K562 (cell line): ENCODE data around the gene ADAT1. TPM values are rescaled to one million over a fixed set of nuclear protein-coding genes. Genes with fewer than 3 reads are reported as not detected.
A peak's percentile ranks its signal among the peaks of the same experiment; 100 is the strongest.

Experiments used
- ASH1L ChIP-seq: fragments of 450-650 bp; IDR thresholded peaks from 2 replicates; pipeline ENCODE4 v1.6.1; 2018; ENCODE audit warnings: borderline replicate concordance, mild to moderate bottlenecking, low read depth; ENCODE audit not compliant: partially characterized antibody
- CHD2 ChIP-seq: IDR thresholded peaks from 2 replicates; pipeline ENCODE4 v1.6.1; 2011; ENCODE audit warnings: low read depth, low read length
- GATA2 ChIP-seq: sonication (generic); formaldehyde crosslinking; IDR thresholded peaks from 2 replicates; pipeline ENCODE4 v1.4.0; 2020; ENCODE audit warnings: mild to moderate bottlenecking, missing genetic modification reagents
- HEY1 ChIP-seq: fragments of 250-450 bp; sonication (Bioruptor Pico); IDR thresholded peaks from 2 replicates; pipeline ENCODE4 v1.5.0; 2020; ENCODE audit warnings: mild to moderate bottlenecking, moderate library complexity, borderline replicate concordance
- KAT7 ChIP-seq: sonication (generic); formaldehyde crosslinking; IDR thresholded peaks from 2 replicates; pipeline ENCODE4 v1.8.0; 2022; ENCODE audit warnings: missing genetic modification reagents, mild to moderate bottlenecking, borderline replicate concordance
- MAX ChIP-seq: sonication (generic); formaldehyde crosslinking; IDR thresholded peaks from 2 replicates; pipeline ENCODE4 v1.9.0; 2022; ENCODE audit warnings: mild to moderate bottlenecking, missing genetic modification reagents
- MECOM ChIP-seq: fragments of 250-450 bp; sonication (Bioruptor Pico); IDR thresholded peaks from 2 replicates; pipeline ENCODE4 v1.8.0; 2022; ENCODE audit warnings: inconsistent platforms
- MTA1 ChIP-seq: fragments of 450-650 bp; IDR thresholded peaks from 2 replicates; pipeline ENCODE4 v1.6.1; 2017; ENCODE audit warnings: borderline replicate concordance
- NONO ChIP-seq, 2 experiments: fragments of 200-400 bp in 1 of 2; fragments of 450-650 bp in 1 of 2; formaldehyde crosslinking in 1 of 2; IDR thresholded peaks; 2 replicates each; pipeline ENCODE4 v1.6.1; 2017; ENCODE audit warnings: low read depth in 2 of 2, mild to moderate bottlenecking in 2 of 2, moderate library complexity in 2 of 2, low read length in 1 of 2
- PHF8 ChIP-seq: fragments of 200-600 bp; sonication (generic); IDR thresholded peaks from 2 replicates; pipeline ENCODE4 v1.6.1; 2012; ENCODE audit warnings: mixed run types, mild to moderate bottlenecking, inconsistent platforms, low read length, moderate library complexity, borderline replicate concordance
- RBFOX2 ChIP-seq: fragments of 200-400 bp; formaldehyde crosslinking; IDR thresholded peaks from 2 replicates; pipeline ENCODE4 v1.6.1; 2017; ENCODE audit warnings: low read depth, mild to moderate bottlenecking, low read length, moderate library complexity
- TEAD2 ChIP-seq: fragments of 450-650 bp; IDR thresholded peaks from 2 replicates; pipeline ENCODE4 v1.6.1; 2016; ENCODE audit warnings: missing genetic modification characterization, control low read depth, missing compliant biosample characterization
- TFAP4 ChIP-seq: sonication (generic); formaldehyde crosslinking; IDR thresholded peaks from 2 replicates; pipeline ENCODE4 v1.8.0; 2022; ENCODE audit warnings: missing genetic modification reagents, mild to moderate bottlenecking, moderate library complexity, borderline replicate concordance
- ZBTB5 ChIP-seq: fragments of 450-650 bp; IDR thresholded peaks from 2 replicates; pipeline ENCODE4 v1.6.1; 2017; ENCODE audit warnings: antibody characterized with exemption
- ZNF184 ChIP-seq: sonication (generic); formaldehyde crosslinking; IDR thresholded peaks from 2 replicates; pipeline ENCODE4 v1.5.0; 2020; ENCODE audit warnings: missing genetic modification reagents
- ZNF589 ChIP-seq: fragments of 200-800 bp; sonication (Bioruptor generic); IDR thresholded peaks from 2 replicates; pipeline ENCODE4 v1.6.1; 2016; ENCODE audit warnings: low read depth, missing genetic modification characterization, missing compliant biosample characterization
- ZNF699 ChIP-seq: fragments of 250-450 bp; sonication (Bioruptor Pico); IDR thresholded peaks from 2 replicates; pipeline ENCODE4 v1.8.0; 2021; ENCODE audit warnings: mild to moderate bottlenecking, moderate library complexity; ENCODE audit not compliant: insufficient replicate concordance
- polyA plus RNA-seq, 8 experiments: library from polyadenylated mRNA; depleted of rRNA in 4 of 8; stranded (reverse) in 5 of 8; unstranded in 3 of 8; fragments of >200 nt; fragmentation: Nextera tagmentation in 2 of 8; fragmentation: Illumina TruSeq in 1 of 8; extraction: Ambion mirVana in 2 of 8; extraction: Trizol in 1 of 8; gene quantifications; 2 replicates each; pipeline versions ENCODE4 v1.2.1 to v1.2.3, GENCODE V29; 2011 to 2014; ENCODE audit warnings: inconsistent platforms in 1 of 8, missing spikeins in 1 of 8
- total RNA-seq, 7 experiments: library from RNA; depleted of rRNA in 6 of 7; stranded (reverse); fragments of >200 nt in 6 of 7; fragmentation: Illumina TruSeq in 2 of 7; extraction: Trizol in 2 of 7; gene quantifications; 2 replicates each; pipeline versions ENCODE4 v1.2.1 to v1.2.3, GENCODE V29; 2011 to 2021; ENCODE audit warnings: low replicate concordance in 1 of 7
- TF ChIP-seq, protein P1 (sequence below): sonication (generic); formaldehyde crosslinking; IDR thresholded peaks from 2 replicates; pipeline ENCODE4 v1.8.1; 2023; ENCODE audit warnings: mild to moderate bottlenecking, missing genetic modification reagents
- TF ChIP-seq, protein P2 (sequence below): fragments of 200-800 bp; sonication (Bioruptor generic); IDR thresholded peaks from 2 replicates; pipeline ENCODE4 v1.6.1; 2016; ENCODE audit warnings: missing genetic modification characterization, missing compliant biosample characterization

The ADAT1 gene
- total and polyA plus RNA-seq, 9 of the 15 experiments (the other 6 are each of a cell fraction or from before 2014, with no cell fraction given): 16.0 to 36.7 (median 28.2) TPM

DNA sequence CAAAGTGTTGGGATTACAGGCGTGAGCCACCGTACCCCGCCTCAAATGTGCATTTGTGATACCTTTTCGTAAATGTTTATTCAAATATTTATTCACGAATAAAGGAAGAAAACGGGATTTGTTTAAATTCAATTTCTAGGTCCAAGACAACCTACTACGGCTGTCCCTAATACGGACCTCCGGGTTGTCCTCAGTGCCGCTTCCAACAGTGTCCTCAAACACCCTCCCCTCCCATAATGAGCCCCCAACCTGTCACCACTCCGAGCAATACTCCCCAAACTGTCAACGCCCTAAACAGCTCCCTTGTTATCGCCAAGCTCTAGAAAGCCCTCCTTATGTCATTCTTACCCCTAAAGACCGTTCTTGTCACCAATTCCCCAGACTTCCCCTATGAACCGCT is 57.4 kb downstream of the ADAT1 start (continued):
- TF ChIP-seq, protein P1, sequence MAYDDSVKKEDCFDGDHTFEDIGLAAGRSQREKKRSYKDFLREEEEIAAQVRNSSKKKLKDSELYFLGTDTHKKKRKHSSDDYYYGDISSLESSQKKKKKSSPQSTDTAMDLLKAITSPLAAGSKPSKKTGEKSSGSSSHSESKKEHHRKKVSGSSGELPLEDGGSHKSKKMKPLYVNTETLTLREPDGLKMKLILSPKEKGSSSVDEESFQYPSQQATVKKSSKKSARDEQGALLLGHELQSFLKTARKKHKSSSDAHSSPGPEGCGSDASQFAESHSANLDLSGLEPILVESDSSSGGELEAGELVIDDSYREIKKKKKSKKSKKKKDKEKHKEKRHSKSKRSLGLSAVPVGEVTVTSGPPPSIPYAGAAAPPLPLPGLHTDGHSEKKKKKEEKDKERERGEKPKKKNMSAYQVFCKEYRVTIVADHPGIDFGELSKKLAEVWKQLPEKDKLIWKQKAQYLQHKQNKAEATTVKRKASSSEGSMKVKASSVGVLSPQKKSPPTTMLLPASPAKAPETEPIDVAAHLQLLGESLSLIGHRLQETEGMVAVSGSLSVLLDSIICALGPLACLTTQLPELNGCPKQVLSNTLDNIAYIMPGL (CRISPR knock-in tag): no peak
- TF ChIP-seq GATA2 (CRISPR knock-in tag): no peak
- no peak for TF ChIP-seq ZNF184 (CRISPR knock-in tag)
- no peak for TF ChIP-seq MAX (CRISPR knock-in tag)
- no peak for TF ChIP-seq PHF8
- TF ChIP-seq ZNF699 (CRISPR knock-in tag): no peak
- no peak for TF ChIP-seq HEY1 (CRISPR knock-in tag)
- TF ChIP-seq RBFOX2: no peak
- no peak for TF ChIP-seq MECOM (CRISPR knock-in tag)
- TF ChIP-seq TFAP4 (CRISPR knock-in tag): no peak
- no peak for TF ChIP-seq ASH1L
- TF ChIP-seq ZNF589: no peak
- no peak for TF ChIP-seq KAT7 (CRISPR knock-in tag)
- TF ChIP-seq TEAD2: no peak
- no peak for TF ChIP-seq CHD2
- TF ChIP-seq ZBTB5: no peak; the same call in 1 of the 2 replicates
- no peak for TF ChIP-seq NONO (IDR thresholded peaks at IDR 0.05; ENCODE audit: low read depth in 2 of 2, low read length in 1 of 2)
- TF ChIP-seq, protein P2, sequence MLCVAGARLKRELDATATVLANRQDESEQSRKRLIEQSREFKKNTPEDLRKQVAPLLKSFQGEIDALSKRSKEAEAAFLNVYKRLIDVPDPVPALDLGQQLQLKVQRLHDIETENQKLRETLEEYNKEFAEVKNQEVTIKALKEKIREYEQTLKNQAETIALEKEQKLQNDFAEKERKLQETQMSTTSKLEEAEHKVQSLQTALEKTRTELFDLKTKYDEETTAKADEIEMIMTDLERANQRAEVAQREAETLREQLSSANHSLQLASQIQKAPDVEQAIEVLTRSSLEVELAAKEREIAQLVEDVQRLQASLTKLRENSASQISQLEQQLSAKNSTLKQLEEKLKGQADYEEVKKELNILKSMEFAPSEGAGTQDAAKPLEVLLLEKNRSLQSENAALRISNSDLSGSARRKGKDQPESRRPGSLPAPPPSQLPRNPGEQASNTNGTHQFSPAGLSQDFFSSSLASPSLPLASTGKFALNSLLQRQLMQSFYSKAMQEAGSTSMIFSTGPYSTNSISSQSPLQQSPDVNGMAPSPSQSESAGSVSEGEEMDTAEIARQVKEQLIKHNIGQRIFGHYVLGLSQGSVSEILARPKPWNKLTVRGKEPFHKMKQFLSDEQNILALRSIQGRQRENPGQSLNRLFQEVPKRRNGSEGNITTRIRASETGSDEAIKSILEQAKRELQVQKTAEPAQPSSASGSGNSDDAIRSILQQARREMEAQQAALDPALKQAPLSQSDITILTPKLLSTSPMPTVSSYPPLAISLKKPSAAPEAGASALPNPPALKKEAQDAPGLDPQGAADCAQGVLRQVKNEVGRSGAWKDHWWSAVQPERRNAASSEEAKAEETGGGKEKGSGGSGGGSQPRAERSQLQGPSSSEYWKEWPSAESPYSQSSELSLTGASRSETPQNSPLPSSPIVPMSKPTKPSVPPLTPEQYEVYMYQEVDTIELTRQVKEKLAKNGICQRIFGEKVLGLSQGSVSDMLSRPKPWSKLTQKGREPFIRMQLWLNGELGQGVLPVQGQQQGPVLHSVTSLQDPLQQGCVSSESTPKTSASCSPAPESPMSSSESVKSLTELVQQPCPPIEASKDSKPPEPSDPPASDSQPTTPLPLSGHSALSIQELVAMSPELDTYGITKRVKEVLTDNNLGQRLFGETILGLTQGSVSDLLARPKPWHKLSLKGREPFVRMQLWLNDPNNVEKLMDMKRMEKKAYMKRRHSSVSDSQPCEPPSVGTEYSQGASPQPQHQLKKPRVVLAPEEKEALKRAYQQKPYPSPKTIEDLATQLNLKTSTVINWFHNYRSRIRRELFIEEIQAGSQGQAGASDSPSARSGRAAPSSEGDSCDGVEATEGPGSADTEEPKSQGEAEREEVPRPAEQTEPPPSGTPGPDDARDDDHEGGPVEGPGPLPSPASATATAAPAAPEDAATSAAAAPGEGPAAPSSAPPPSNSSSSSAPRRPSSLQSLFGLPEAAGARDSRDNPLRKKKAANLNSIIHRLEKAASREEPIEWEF (CRISPR knock-in tag): no peak
- TF ChIP-seq MTA1: peak; percentile 65; the same call in 1 of the 2 replicates
